HepG2 (cell line): ENCODE results near the gene PSMD8. TPM values are rescaled to one million over a fixed set of nuclear protein-coding genes. Genes with fewer than 3 reads are reported as not detected.

Experiments
- AKAP8 ChIP-seq: sonication (generic); formaldehyde crosslinking; IDR thresholded peaks from 2 replicates; pipeline ENCODE4 v1.5.1; 2020; ENCODE audit warnings: mild to moderate bottlenecking, missing genetic modification reagents
- FOXK1 ChIP-seq: sonication (generic); formaldehyde crosslinking; IDR thresholded peaks from 2 replicates; pipeline ENCODE4 v1.4.0; 2020; ENCODE audit warnings: low read depth, missing genetic modification reagents, borderline replicate concordance
- NFYB ChIP-seq: sonication (generic); formaldehyde crosslinking; IDR thresholded peaks from 2 replicates; pipeline ENCODE4 v1.4.0; 2020; ENCODE audit warnings: missing genetic modification reagents
- NONO ChIP-seq, 2 experiments: fragments of 450-650 bp in 1 of 2; sonication (generic) in 1 of 2; formaldehyde crosslinking in 1 of 2; IDR thresholded peaks in 1 of 2; conservative IDR thresholded peaks in 1 of 2; 2 replicates each; pipeline versions ENCODE4 v1.6.1 to v1.8.0; 2017 to 2022; ENCODE audit warnings: mild to moderate bottlenecking in 1 of 2, missing genetic modification reagents in 1 of 2, moderate library complexity in 1 of 2
- POLR2A ChIP-seq, 2 experiments: IDR thresholded peaks; 2 replicates each; pipeline ENCODE4 v1.6.1; 2011; ENCODE audit warnings: low read depth in 2 of 2, low read length in 2 of 2, mild to moderate bottlenecking in 1 of 2, moderate library complexity in 1 of 2; ENCODE audit not compliant: insufficient read depth in 1 of 2
- PTBP1 ChIP-seq: fragments of 200-400 bp; formaldehyde crosslinking; IDR thresholded peaks from 2 replicates; pipeline ENCODE4 v1.6.1; 2018; ENCODE audit warnings: low read length, low read depth; ENCODE audit not compliant: poor library complexity, severe bottlenecking
- SP4 ChIP-seq: sonication (generic); formaldehyde crosslinking; IDR thresholded peaks from 2 replicates; pipeline ENCODE4 v1.8.1; 2023; ENCODE audit warnings: mild to moderate bottlenecking, missing genetic modification reagents
- ZFP37 ChIP-seq: sonication (generic); formaldehyde crosslinking; IDR thresholded peaks from 2 replicates; pipeline ENCODE4 v1.4.0; 2020; ENCODE audit warnings: missing genetic modification reagents, borderline replicate concordance
- ZNF232 ChIP-seq: sonication (generic); formaldehyde crosslinking; IDR thresholded peaks from 2 replicates; pipeline ENCODE4 v1.4.0; 2020; ENCODE audit warnings: missing genetic modification reagents, borderline replicate concordance
- ZNF274 ChIP-seq: sonication (generic); formaldehyde crosslinking; IDR thresholded peaks from 2 replicates; pipeline ENCODE4 v1.5.1; 2020; ENCODE audit warnings: mild to moderate bottlenecking, missing genetic modification reagents
- ZNF331 ChIP-seq: sonication (generic); formaldehyde crosslinking; IDR thresholded peaks from 2 replicates; pipeline ENCODE4 v1.4.0; 2020; ENCODE audit warnings: missing genetic modification reagents
- ZNF556 ChIP-seq: sonication (generic); formaldehyde crosslinking; IDR thresholded peaks from 2 replicates; pipeline ENCODE4 v1.4.0; 2020; ENCODE audit warnings: mild to moderate bottlenecking, missing genetic modification reagents, borderline replicate concordance
- ZNF670 ChIP-seq: sonication (generic); formaldehyde crosslinking; IDR thresholded peaks from 2 replicates; pipeline ENCODE4 v1.8.0; 2022; ENCODE audit warnings: mild to moderate bottlenecking, missing genetic modification reagents, borderline replicate concordance
- polyA plus RNA-seq, 8 experiments: library from polyadenylated mRNA; depleted of rRNA in 3 of 8; stranded (reverse) in 7 of 8; unstranded in 1 of 8; fragments of >200 nt; fragmentation: Illumina TruSeq in 4 of 8; extraction: Trizol in 4 of 8; gene quantifications; 2 replicates each; pipeline versions ENCODE4 v1.2.1 to v1.2.3, GENCODE V29; 2011 to 2016; ENCODE audit warnings: low read depth in 4 of 8, missing spikeins in 1 of 8, mixed read lengths in 1 of 8; ENCODE audit not compliant: insufficient read depth in 1 of 8
- total RNA-seq, 5 experiments: library from RNA; depleted of rRNA; stranded (reverse); fragments of >200 nt; fragmentation: Illumina TruSeq; extraction: Trizol; gene quantifications; 2 replicates each; pipeline ENCODE4 v1.2.3, GENCODE V29; 2016; ENCODE audit warnings: low read depth in 1 of 5
- TF ChIP-seq, protein P1 (sequence below): sonication (generic); formaldehyde crosslinking; IDR thresholded peaks from 2 replicates; pipeline ENCODE4 v1.5.1; 2020; ENCODE audit warnings: missing genetic modification reagents, mild to moderate bottlenecking, borderline replicate concordance
- TF ChIP-seq, protein P2 (sequence below): sonication (generic); formaldehyde crosslinking; IDR thresholded peaks from 2 replicates; pipeline ENCODE4 v1.4.0; 2020; ENCODE audit warnings: missing genetic modification reagents, borderline replicate concordance
- TF ChIP-seq, protein P3 (sequence below): sonication (generic); formaldehyde crosslinking; IDR thresholded peaks from 2 replicates; pipeline ENCODE4 v1.8.0; 2022; ENCODE audit warnings: mild to moderate bottlenecking, missing genetic modification reagents, borderline replicate concordance
- TF ChIP-seq, protein P4 (sequence below), 2 experiments: sonication (generic) in 1 of 2; formaldehyde crosslinking in 1 of 2; IDR thresholded peaks; 2 replicates each; pipeline versions ENCODE4 v1.4.0 to v1.6.1; 2016 to 2020; ENCODE audit warnings: borderline replicate concordance in 1 of 2, low read depth in 1 of 2, mild to moderate bottlenecking in 1 of 2, missing genetic modification reagents in 1 of 2

PSMD8 gene
- total and polyA plus RNA-seq, 2 of the 13 experiments (the other 11 are each of a cell fraction or from before 2014, with no cell fraction given) = 162 to 296 TPM

DNA sequence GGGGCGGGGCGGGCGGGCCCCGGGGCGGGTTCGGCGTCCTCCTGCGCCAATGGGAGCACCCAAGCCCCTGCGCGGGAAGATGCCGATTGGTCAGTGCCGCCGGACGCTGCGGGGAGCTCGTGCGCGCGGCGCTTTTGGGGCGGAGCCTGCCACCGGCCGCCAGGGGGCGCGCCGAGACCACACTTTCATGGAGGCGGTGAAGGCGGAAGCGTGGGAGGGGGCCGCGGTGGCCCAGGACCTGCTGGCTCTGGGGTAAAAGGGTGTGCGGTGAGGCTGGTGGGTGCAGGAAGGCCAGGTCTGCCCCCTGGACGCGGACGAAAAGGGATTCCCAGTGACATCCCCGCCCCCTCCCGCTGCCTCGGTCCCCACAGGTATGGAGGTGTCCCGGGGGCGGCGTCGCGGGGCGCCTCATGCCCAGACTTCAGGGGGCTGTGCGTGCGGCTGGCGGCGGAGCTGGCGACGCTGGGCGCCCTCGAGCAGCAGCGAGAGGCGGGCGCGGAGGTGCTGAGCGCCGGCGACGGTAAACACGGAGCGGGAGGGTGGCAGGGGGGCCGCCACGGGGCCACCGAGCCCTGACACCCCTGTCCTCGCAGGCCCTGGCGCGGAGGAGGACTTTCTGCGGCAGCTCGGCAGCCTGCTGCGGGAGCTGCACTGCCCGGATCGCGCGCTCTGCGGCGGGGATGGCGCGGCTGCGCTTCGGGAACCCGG is 28.8 kb downstream of the PSMD8 start, which contains the start of gene FAM98C (continued):
- TF ChIP-seq, protein P1, sequence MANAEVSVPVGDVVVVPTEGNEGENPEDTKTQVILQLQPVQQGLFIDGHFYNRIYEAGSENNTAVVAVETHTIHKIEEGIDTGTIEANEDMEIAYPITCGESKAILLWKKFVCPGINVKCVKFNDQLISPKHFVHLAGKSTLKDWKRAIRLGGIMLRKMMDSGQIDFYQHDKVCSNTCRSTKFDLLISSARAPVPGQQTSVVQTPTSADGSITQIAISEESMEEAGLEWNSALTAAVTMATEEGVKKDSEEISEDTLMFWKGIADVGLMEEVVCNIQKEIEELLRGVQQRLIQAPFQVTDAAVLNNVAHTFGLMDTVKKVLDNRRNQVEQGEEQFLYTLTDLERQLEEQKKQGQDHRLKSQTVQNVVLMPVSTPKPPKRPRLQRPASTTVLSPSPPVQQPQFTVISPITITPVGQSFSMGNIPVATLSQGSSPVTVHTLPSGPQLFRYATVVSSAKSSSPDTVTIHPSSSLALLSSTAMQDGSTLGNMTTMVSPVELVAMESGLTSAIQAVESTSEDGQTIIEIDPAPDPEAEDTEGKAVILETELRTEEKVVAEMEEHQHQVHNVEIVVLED = peak; percentile 87
- TF ChIP-seq, protein P2, sequence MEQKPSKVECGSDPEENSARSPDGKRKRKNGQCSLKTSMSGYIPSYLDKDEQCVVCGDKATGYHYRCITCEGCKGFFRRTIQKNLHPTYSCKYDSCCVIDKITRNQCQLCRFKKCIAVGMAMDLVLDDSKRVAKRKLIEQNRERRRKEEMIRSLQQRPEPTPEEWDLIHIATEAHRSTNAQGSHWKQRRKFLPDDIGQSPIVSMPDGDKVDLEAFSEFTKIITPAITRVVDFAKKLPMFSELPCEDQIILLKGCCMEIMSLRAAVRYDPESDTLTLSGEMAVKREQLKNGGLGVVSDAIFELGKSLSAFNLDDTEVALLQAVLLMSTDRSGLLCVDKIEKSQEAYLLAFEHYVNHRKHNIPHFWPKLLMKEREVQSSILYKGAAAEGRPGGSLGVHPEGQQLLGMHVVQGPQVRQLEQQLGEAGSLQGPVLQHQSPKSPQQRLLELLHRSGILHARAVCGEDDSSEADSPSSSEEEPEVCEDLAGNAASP (CRISPR knock-in tag) = peak; percentile 68
- TF ChIP-seq, protein P3, sequence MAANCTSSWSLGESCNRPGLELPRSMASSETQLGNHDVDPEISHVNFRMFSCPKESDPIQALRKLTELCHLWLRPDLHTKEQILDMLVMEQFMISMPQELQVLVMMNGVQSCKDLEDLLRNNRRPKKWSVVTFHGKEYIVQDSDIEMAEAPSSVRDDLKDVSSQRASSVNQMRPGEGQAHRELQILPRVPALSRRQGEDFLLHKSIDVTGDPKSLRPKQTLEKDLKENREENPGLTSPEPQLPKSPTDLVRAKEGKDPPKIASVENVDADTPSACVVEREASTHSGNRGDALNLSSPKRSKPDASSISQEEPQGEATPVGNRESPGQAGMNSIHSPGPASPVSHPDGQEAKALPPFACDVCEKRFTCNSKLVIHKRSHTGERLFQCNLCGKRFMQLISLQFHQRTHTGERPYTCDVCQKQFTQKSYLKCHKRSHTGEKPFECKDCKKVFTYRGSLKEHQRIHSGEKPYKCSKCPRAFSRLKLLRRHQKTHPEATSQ (CRISPR knock-in tag) = 0 out of 2 replicates have a peak, but pooled peaks have one; percentile 12
- TF ChIP-seq ZNF331 (CRISPR knock-in tag) = peak; percentile 45; the same call in 1 of the 2 replicates
- peak; percentile 95 for TF ChIP-seq NFYB (CRISPR knock-in tag)
- TF ChIP-seq AKAP8 (CRISPR knock-in tag) = peak; percentile 62; the same call in 1 of the 2 replicates
- no peak for TF ChIP-seq NONO (IDR thresholded peaks at IDR 0.05)
- TF ChIP-seq NONO (CRISPR knock-in tag; conservative IDR thresholded peaks at IDR 0.05) = peak; percentile 69; the same call in 1 of the 2 replicates
- TF ChIP-seq SP4 (CRISPR knock-in tag) = peak; percentile 100
- peak; percentile 53; the same call in 1 of the 2 replicates for TF ChIP-seq FOXK1 (CRISPR knock-in tag)
- TF ChIP-seq POLR2A (IDR thresholded peaks at IDR 0.05; ENCODE audit: insufficient read depth in 1 of 2, low read depth in 2 of 2, low read length in 2 of 2) = peak; percentile 58 to 62; a peak in 3 of 4 replicates
- no peak for TF ChIP-seq PTBP1
- TF ChIP-seq ZNF274 (CRISPR knock-in tag) = peak; percentile 29; the same call in 1 of the 2 replicates
- TF ChIP-seq, protein P4, sequence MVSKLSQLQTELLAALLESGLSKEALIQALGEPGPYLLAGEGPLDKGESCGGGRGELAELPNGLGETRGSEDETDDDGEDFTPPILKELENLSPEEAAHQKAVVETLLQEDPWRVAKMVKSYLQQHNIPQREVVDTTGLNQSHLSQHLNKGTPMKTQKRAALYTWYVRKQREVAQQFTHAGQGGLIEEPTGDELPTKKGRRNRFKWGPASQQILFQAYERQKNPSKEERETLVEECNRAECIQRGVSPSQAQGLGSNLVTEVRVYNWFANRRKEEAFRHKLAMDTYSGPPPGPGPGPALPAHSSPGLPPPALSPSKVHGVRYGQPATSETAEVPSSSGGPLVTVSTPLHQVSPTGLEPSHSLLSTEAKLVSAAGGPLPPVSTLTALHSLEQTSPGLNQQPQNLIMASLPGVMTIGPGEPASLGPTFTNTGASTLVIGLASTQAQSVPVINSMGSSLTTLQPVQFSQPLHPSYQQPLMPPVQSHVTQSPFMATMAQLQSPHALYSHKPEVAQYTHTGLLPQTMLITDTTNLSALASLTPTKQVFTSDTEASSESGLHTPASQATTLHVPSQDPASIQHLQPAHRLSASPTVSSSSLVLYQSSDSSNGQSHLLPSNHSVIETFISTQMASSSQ (IDR thresholded peaks at IDR 0.05; ENCODE audit: low read depth) = no peak
- TF ChIP-seq, protein P4 (CRISPR knock-in tag; IDR thresholded peaks at IDR 0.05; ENCODE audit: borderline replicate concordance) = peak; percentile 57; the same call in 1 of the 2 replicates
- peak; percentile 62; the same call in 1 of the 2 replicates for TF ChIP-seq ZFP37 (CRISPR knock-in tag)
- no peak; the same call in 1 of the 2 replicates for TF ChIP-seq ZNF670 (CRISPR knock-in tag)
- TF ChIP-seq ZNF556 (CRISPR knock-in tag) = peak; percentile 74; the same call in 1 of the 2 replicates
- TF ChIP-seq ZNF232 = 0 out of 2 replicates have a peak, but pooled peaks have one; percentile 30
